Ishikawa (cell line): ENCODE measurements around the gene GCA.

Source experiments
- CEBPB ChIP-seq: IDR thresholded peaks from 2 replicates; pipeline ENCODE4 v1.6.1; 2012
- CREB1 ChIP-seq: IDR thresholded peaks from 2 replicates; pipeline ENCODE4 v1.6.1; 2012; ENCODE audit warnings: low read depth
- EGR1 ChIP-seq: IDR thresholded peaks from 2 replicates; pipeline ENCODE4 v1.6.1; 2012
- EP300 ChIP-seq: IDR thresholded peaks from 2 replicates; pipeline ENCODE4 v1.6.1; 2012; ENCODE audit warnings: borderline replicate concordance
- FOXM1 ChIP-seq: IDR thresholded peaks from 2 replicates; pipeline ENCODE4 v1.6.1; 2012; ENCODE audit warnings: low read depth, borderline replicate concordance
- NFIC ChIP-seq: IDR thresholded peaks from 2 replicates; pipeline ENCODE4 v1.6.1; 2012
- RAD21 ChIP-seq: IDR thresholded peaks from 2 replicates; pipeline ENCODE4 v1.6.1; 2012; ENCODE audit warnings: low read depth
- TAF1 ChIP-seq: IDR thresholded peaks from 2 replicates; pipeline ENCODE4 v1.6.1; 2012; ENCODE audit warnings: low read depth, mild to moderate bottlenecking
- TCF12 ChIP-seq: IDR thresholded peaks from 2 replicates; pipeline ENCODE4 v1.6.1; 2012; ENCODE audit warnings: low read depth
- TEAD4 ChIP-seq: IDR thresholded peaks from 2 replicates; pipeline ENCODE4 v1.6.1; 2012
- YY1 ChIP-seq: IDR thresholded peaks from 2 replicates; pipeline ENCODE4 v1.6.1; 2012; ENCODE audit warnings: low read depth
- ZBTB7A ChIP-seq: IDR thresholded peaks from 2 replicates; pipeline ENCODE4 v1.6.1; 2012; ENCODE audit warnings: low read depth
- TF ChIP-seq, protein P1 (sequence below): IDR thresholded peaks from 2 replicates; pipeline ENCODE4 v1.6.1; 2012
- TF ChIP-seq, protein P2 (sequence below): IDR thresholded peaks from 2 replicates; pipeline ENCODE4 v1.6.1; 2012
- TF ChIP-seq, protein P3 (sequence below): IDR thresholded peaks from 2 replicates; pipeline ENCODE4 v1.6.1; 2012; ENCODE audit warnings: low read depth, mild to moderate bottlenecking

GCA gene, protein sequence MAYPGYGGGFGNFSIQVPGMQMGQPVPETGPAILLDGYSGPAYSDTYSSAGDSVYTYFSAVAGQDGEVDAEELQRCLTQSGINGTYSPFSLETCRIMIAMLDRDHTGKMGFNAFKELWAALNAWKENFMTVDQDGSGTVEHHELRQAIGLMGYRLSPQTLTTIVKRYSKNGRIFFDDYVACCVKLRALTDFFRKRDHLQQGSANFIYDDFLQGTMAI

DNA sequence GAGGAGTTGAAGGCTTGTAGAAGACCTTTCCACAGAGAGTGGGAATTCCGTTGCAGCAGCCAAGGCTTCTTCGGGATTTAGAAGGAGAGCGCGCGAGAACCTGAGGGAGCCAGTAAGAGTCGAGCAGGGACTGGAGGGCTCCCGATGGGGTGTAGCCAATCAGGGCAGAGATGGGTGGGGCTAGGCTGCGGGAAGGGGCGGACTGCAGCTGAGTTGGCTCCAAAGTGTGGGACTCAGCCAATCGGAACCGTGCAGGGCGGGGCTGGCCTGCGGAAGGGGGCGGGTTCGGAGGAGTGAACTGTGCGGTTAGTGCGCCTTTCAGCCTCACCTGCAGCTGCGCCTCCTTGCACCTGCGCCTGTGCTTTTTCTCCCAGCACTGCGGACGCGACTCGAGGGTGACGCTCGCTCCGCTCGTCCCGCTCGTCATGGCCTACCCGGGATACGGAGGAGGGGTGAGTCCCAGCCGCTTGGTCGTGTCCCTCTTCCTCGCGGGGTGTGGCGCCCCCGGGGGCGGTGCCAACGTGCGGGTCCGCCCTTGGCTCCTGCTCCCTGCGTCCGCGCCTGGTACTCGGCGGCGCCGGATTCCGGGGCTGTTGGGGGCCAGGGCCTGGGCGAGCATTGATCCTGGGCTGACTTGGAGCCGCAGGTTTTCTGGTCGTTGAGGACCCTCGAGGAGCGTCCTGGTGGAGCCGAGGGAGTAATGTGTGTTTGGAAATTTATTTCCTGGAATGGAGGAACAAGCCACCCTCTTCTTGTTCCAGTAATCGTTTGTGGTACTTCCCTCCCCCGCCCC lies at the start of gene GCA:
GCA (plus strand) TSS at position 309 of the 793 bp plus-strand sequence; CDS start at position 426, 117 bp downstream.
- TF ChIP-seq CEBPB (no peak), FOXM1 (peak; percentile 42; the same call in 1 of the 2 replicates), TEAD4 (peak; percentile 25; the same call in 1 of the 2 replicates), TCF12 (no peak; the same call in 1 of the 2 replicates), ZBTB7A (peak; percentile 63; the same call in 1 of the 2 replicates), RAD21 (no peak), NFIC (0 out of 2 replicates have a peak, but pooled peaks have one; percentile 10), YY1 (peak; percentile 37; the same call in 1 of the 2 replicates)
- TF ChIP-seq, protein P1, sequence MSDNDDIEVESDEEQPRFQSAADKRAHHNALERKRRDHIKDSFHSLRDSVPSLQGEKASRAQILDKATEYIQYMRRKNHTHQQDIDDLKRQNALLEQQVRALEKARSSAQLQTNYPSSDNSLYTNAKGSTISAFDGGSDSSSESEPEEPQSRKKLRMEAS, result peak; percentile 85
- TF ChIP-seq, protein P2, sequence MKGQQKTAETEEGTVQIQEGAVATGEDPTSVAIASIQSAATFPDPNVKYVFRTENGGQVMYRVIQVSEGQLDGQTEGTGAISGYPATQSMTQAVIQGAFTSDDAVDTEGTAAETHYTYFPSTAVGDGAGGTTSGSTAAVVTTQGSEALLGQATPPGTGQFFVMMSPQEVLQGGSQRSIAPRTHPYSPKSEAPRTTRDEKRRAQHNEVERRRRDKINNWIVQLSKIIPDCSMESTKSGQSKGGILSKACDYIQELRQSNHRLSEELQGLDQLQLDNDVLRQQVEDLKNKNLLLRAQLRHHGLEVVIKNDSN, result 0 out of 2 replicates have a peak, but pooled peaks have one; percentile 29

DNA sequence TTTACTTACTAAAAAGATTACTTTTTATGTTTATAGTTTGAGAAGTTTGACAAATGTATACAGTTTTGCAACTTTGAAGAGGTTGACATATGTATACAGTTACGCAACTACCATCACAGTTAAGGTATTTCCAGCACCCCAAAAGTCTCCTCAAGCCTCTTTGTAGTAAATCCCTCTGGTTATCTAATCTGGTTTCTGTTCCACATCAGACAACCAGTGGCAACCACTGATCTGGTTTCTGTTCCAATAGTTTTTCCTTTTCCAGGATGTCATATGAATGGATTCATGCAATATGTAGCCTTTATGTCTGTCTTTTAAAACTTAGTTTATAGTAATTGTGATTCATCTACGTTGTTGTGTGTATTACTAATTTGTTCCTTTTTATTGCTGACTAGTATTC lies 48.9 kb upstream of the GCA start:
- TF ChIP-seq, protein P1, result no peak
- TF ChIP-seq FOXM1 (no peak), RAD21 (no peak)
- TF ChIP-seq, protein P2, result no peak

DNA sequence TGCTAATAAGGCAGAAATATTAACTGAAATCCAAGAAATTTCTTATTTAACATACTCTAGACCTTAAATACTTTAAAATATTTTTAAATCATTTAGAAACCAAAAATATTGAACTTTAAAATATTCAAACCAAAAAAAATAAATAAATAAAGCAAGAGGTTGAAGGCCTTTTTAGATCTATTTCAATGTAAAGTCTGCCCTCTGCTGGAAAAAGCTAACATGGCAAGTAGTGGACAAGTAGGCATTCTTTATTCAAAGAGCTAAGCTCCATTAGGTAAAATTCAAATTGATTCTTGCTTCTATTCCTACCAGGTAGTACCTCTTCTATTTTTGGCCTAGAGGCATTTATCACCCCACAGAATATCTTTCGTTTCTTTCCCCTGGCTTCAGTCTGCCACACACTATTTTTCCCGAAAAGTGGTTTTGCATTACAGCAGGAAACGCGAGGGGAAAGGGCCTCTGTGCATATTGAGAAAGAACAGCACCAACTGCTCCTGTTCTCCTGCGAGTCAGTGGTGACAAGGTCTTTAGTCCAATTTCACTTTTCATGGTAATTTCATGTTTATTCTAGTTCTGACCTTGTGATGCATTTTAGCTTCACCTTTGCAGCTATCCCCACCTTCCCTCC lies 45.9 kb upstream of the GCA start:
- TF ChIP-seq ZBTB7A (no peak), CEBPB (no peak), FOXM1 (no peak), RAD21 (peak; percentile 79), YY1 (no peak), EGR1 (no peak)

DNA sequence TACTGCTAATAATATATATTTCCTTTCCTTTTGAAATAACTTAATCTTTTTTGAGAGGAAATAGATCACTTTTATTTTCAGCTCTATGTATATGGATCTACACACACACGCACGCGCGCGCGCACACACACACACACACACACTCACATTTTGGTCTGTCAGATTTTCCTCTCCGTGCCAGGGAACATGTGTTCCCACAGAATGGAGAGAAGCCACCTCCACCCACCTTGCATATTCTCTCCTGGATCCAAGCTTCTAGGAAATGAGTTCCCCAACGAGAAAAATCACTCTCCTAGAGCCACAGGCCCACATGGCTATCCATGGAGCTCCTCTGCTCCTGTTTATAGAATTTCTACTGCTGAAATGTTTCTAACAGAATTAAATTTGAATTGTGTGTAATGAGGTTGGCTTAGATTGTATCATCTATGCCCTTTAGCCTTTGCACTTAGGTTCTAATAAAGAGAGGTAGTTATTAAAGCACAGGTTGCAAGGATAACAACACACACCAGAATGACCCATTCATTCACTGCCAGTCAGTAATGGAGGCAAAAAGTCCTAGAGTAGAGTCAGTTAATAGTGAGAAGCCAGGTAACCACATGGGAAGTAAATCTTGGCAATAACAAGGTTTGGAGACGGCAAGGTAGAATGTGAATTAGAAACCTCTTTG lies 45.1 kb upstream of the GCA start:
- TF ChIP-seq ZBTB7A (no peak), TCF12 (no peak), TEAD4 (no peak), EP300 (no peak)
- TF ChIP-seq, protein P3, sequence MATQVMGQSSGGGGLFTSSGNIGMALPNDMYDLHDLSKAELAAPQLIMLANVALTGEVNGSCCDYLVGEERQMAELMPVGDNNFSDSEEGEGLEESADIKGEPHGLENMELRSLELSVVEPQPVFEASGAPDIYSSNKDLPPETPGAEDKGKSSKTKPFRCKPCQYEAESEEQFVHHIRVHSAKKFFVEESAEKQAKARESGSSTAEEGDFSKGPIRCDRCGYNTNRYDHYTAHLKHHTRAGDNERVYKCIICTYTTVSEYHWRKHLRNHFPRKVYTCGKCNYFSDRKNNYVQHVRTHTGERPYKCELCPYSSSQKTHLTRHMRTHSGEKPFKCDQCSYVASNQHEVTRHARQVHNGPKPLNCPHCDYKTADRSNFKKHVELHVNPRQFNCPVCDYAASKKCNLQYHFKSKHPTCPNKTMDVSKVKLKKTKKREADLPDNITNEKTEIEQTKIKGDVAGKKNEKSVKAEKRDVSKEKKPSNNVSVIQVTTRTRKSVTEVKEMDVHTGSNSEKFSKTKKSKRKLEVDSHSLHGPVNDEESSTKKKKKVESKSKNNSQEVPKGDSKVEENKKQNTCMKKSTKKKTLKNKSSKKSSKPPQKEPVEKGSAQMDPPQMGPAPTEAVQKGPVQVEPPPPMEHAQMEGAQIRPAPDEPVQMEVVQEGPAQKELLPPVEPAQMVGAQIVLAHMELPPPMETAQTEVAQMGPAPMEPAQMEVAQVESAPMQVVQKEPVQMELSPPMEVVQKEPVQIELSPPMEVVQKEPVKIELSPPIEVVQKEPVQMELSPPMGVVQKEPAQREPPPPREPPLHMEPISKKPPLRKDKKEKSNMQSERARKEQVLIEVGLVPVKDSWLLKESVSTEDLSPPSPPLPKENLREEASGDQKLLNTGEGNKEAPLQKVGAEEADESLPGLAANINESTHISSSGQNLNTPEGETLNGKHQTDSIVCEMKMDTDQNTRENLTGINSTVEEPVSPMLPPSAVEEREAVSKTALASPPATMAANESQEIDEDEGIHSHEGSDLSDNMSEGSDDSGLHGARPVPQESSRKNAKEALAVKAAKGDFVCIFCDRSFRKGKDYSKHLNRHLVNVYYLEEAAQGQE, result no peak
- TF ChIP-seq, protein P2, result no peak

DNA sequence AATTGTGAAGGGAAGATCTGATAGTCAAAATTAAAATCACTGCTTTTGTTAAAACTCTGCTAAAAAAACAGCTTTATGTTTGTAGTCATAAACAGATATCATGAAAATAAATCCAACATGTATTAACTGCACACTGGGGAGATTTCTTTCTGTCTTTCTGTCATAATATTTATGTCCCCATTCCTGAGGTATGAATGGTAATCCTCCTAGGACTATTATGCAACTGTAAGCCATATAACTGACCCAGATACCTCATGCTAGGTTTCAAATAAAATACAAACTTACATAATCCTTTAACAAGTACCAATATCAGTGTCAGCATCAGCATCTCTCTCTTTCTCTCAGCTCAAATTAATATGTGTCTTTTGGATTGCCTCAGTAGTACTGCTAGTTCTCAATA lies 43.7 kb upstream of the GCA start:
- TF ChIP-seq ZBTB7A (no peak), YY1 (no peak), CEBPB (no peak), NFIC (no peak), EP300 (no peak), TEAD4 (no peak), EGR1 (no peak), TCF12 (no peak), CREB1 (no peak), TAF1 (no peak), RAD21 (no peak), FOXM1 (no peak)
- TF ChIP-seq, protein P2, result no peak
- TF ChIP-seq, protein P1, result no peak
- TF ChIP-seq, protein P3, result no peak
